Frontal cortex (tissue), 4 donors: ENCODE measurements around the gene OR2T4. TPM values are rescaled to one million over a fixed set of nuclear protein-coding genes. Genes with fewer than 3 reads are reported as not detected.
A peak's percentile ranks its signal among the peaks of the same experiment; 100 is the strongest.

Experiments used
- DNase-seq, 2 donors: peaks; one replicate each; pipeline ENCODE4 v3.0.0; 2012; ENCODE audit warnings: low spot score in 2 of 2
- FAIRE-seq: peaks from 2 replicates; lab custom pipeline; 2012; peaks lifted over from hg19 to GRCh38; lab: Jason Lieb, UNC
- total RNA-seq: library from RNA; depleted of rRNA; stranded (reverse); fragments of >200 nt; gene quantifications from one replicate; pipeline ENCODE4 v1.2.3, GENCODE V29; 2014
- donor health status: control.
- donor health status: control.
- donor health status: control.

The OR2T4 gene, protein sequence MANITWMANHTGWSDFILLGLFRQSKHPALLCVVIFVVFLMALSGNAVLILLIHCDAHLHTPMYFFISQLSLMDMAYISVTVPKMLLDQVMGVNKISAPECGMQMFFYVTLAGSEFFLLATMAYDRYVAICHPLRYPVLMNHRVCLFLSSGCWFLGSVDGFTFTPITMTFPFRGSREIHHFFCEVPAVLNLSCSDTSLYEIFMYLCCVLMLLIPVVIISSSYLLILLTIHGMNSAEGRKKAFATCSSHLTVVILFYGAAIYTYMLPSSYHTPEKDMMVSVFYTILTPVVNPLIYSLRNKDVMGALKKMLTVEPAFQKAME
- total RNA-seq: not detected

DNA sequence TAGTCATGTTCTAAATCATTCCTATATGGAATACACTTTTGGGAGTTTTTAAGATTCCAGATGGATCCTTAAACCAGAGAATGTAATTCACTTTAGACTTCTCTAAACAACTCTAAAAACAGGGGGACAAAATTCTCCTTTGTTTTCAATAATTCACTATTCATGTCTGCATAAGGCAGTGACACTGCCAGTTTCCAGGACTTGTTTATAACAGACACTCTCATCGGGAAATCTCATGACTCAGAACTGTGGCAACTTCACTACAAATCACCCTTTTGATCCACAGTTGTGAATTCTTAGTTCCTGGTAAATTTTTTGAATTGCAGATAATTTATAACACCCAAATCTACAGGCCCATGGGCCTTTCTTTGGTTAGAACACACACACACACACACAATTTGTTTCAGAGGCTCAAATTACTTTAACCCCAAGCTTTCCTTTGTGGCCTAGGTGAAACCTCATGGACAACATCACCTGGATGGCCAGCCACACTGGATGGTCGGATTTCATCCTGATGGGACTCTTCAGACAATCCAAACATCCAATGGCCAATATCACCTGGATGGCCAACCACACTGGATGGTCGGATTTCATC lies at the start of gene OR2T4:
TSS of gene OR2T4 (plus strand) at position 545 of the 595 bp plus-strand sequence. CDS start at position 545, 0 bp downstream.
- DNase-seq (no peak), FAIRE-seq (peak; percentile 81)

DNA sequence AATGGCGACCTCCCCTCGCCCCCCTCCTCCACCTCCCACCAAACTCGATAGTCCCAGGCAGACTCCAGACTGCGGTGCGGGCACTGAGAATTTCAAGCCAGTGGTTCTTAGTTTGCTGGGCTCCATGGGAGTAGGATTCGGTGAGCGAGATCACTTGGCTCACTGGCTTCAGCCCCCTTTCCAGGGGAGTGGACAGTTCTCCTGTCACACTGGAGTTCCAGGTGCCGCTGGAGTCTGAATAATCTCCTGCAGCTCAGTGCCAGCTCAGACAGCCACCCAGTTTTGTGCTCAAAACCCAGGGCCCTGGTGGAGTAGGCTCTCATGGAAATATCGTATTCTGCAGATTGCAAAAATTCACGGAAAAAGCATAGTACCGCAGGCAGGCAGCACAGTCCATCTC lies 44.7 kb upstream of the OR2T4 start:
- FAIRE-seq (no peak), DNase-seq (no peak)

DNA sequence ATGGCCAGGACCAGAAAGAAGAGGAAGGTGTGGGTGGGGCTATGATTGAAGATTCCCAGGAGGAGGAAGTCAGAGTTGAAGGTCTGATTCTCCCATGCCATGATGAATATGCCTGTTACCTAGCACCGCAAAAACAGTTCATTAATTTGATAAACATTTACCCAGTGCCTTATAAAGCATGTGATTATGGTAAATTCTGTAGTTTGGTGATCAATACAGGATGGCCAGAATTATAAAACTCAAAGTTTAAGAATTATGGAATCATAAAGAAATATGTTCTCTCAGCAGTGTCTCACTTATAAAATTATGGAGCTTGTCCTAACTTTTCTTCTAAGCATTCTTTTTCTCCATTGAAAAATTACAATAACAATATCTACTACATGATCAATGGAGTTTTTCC lies 37.0 kb upstream of the OR2T4 start, which contains the start of gene OR2M7:
TSS of gene OR2M7 (minus strand) at position 101 of the 400 bp plus-strand sequence. CDS start at position 101, 0 bp downstream.
- DNase-seq: no peak
- no peak for FAIRE-seq

DNA sequence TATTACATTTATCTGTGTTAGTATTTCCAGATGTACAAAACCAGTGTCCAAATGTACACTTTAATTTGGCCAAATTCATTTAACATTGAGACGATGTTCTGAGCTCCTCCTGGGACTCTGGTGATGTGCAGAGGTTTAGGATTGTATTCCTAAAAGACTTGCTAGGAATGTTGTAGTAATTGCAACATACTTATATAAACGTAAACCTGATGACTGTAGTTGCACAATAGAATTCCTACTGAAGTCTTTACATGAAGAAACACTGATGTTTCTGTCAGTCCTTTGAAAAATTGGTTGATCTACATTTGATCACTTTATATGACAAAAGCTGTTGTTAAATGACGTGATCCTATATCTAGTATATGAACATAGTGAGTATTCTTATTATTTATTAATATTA lies 18.0 kb upstream of the OR2T4 start:
- no peak for DNase-seq
- no peak for FAIRE-seq

DNA sequence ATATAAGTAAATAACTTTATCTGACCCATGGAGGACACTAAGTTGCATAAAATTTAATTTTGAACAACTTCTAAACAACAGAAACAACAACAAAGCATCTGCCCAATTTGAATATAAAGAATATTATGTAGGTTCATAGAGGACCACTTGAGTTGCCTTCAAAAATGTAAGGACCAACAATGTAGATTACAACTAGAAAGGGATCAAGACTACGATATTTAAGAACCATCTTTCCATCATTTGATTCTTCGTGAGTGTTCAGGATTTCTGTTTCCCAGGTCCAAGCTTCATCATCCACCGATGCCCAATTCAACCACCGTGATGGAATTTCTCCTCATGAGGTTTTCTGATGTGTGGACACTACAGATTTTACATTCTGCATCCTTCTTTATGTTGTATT lies 13.0 kb upstream of the OR2T4 start, which contains the start of gene OR14C36:
TSS of gene OR14C36 (plus strand) at position 301 of the 400 bp plus-strand sequence. CDS start at position 301, 0 bp downstream.
- FAIRE-seq (no peak), DNase-seq (no peak)

DNA sequence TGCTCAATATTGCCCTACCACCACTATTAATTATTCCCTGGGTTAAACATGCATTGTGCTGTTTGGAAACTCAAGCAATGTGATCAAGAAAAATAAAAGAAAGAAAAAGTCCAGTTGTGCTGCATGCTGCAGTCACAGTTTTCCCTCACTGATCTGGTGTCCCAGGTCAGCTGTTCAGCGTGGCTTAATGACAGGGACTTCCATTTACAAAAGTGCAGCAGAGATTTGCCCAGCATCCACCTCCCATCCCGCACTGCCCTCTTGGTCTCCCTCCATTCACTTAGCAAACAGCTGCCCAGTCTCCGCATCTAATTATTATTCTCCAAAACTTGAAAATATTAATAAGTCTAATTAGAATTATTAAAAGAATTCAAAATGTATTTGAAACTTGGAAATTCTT lies 2.0 kb upstream of the OR2T4 start:
- DNase-seq (no peak), FAIRE-seq (no peak)

DNA sequence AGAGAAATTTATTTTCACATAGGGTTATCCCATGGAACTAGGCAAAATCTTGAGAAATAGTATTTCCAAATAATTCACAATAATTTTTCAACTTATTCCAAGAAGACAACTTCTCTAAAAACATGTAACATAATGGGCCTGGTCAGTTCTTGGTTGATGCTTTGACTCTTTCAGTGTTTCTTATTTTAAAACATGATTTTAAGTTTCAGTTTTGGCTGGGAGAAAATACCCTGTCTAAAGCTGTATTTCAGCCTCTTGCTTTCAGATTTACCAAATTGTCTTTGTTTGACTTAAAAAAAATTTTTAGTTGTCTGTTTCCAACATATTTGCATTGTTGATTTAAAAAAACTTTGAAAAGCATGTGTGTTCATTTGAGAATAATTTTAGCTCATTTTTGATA lies 5.1 kb downstream of the OR2T4 start:
- no peak for DNase-seq
- no peak for FAIRE-seq

DNA sequence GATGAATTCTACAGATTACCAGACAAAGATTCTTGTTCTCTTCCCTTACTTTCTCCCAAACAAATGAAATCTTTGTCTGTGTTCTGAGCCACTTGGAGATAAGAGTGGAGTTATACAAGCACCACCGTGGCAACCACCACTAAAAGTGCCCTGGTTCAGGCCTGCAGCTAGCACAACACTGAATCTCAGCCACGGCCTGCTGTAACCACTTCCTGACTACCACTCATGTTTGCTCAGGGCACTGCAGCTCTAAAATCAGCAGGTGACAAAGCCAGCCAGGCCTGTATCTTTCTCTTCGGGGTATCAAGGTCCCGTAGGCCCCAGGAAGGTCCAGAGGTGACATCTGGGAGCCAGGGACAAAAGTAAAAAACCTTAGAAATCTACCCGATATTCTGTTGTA lies 10.9 kb downstream of the OR2T4 start:
- DNase-seq (no peak), FAIRE-seq (no peak)

DNA sequence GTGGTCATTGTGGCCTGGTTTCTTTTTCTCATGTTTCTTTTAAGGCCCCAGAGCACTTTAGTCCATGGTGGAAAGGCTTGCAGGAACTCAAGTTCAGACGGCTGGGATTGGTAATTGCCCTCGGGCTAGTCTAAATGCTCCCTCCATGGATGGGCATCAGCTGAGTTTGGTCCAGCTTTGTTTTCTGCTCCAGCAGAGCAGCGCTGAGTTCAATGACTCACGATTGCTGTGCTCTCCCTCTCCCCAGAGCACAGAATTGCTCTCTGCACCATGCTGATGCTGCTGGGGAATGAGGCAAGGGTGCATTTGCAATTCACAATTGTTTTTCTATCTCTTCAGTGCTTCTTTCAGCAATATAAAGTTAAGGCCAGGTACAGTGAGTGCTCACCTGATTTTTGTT lies 12.3 kb downstream of the OR2T4 start:
- DNase-seq (no peak), FAIRE-seq (no peak)

DNA sequence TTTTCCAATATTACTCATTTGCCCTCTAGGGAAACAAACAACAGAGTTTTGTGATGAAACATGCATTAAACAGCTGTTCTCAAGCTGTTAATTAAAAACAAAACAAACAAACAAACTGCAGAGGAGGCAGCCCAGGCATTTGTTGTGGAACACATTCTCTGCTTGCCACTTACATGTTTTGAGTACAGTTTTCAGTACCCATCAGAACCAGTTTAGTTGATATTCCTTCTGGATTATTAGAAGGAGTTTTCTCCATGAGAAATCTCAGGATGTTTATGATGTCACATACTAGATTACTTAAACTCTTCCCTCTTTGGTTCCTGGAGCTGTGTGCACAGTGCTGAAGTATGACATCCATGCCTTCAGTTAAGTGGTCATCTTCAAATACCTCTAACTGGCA lies 14.0 kb downstream of the OR2T4 start, which contains the start of gene OR2T6:
TSS of gene OR2T6 (plus strand) at position 301 of the 400 bp plus-strand sequence. CDS start 11,863 bp downstream, outside the sequence.
- FAIRE-seq (no peak), DNase-seq (no peak)

DNA sequence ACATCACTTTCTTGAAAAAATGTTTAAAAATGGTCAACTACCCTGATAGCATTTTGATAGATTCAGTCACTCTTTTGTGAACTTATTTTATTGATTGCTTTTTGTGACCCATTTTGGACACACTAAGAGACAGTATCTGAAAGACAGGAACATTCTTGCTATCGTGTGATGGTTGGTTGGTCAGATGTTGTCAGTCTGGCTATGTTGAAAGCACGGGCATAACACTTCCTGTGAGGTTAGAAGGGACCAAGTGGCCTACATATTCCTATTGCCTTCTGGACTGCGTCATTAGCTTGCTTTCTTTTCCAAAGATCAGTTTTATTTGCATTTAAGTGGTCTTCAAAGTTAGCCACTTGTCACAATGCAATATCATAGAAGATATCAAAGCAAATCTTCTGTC lies 15.5 kb downstream of the OR2T4 start:
- no peak for DNase-seq
- FAIRE-seq: no peak

DNA sequence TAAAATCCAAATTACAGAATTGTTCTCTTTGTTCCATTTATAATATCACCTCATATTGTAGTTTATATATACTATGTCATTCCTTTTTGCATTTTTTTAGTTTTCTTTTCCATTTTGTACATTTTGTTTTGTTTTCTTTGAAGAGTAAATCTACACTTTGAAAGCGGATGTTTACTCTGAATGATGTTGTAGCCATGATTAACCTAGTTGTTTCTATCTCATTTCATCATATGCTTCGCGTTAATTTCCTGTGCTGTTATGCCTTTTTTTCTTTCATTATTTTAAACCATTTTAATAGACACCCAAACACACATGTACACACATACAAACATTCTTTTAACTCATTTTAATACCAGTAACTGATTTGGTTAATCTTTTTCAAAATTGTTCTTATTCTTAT lies 19.4 kb downstream of the OR2T4 start:
- FAIRE-seq (no peak), DNase-seq (no peak)

DNA sequence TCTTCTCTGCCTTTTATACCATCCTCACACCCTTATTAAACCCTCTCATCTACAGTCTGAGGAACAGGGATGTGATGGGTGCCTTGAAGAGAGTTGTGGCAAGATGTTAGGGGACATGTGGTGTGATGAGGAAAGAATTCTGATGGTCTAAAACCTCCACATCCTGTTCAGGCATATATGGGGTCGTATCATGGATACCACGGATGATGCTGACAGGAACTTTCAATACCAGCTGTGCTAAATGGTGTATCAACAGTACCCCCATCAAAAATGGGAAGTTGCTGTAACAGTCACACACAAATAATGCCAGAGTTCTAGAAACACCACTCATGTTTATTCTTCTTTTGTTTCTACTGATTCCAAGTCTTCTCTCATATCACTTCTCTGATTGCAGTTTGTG lies 27.0 kb downstream of the OR2T4 start:
- FAIRE-seq: no peak
- DNase-seq: no peak

DNA sequence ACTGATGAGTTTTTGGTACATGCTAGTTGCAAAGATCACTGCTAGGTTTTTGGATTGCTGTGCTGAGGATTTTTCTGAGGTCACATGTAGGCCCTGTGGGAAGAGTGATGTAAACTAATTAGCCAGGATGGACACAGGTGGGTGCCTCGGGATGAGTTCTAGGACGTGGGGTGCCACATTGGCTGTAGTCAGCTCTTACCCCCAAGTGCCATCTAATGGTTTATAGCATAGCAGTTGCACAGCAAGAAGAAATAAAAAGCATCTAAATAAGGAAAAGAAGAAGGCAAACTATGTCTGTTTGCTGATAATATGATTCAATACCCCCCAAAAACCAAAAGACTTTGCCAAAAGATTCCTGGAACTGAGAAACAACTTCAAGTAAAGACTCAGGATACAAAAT lies 31.6 kb downstream of the OR2T4 start:
- no peak for DNase-seq
- FAIRE-seq: no peak

DNA sequence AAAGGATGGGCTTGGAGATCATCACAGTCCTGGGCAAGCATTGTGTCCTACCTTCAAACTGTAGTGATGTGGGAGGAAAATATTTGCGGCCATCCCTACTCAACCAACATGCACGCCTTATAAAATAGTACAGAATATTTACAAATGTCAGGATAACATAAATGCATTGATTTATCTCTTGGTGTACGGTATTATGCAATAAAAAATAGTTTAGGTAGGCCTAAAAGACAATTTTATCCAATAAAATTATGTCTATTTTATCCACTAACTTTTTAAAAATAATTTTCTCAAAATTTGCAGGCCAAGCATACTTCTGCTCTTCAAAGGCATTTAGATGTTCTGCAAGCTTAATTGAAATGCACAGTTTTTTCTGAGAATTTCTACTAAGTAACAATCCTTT lies 41.3 kb downstream of the OR2T4 start, which contains the start of gene OR2T1:
TSS of gene OR2T1 (plus strand) at position 301 of the 400 bp plus-strand sequence. CDS start 3,100 bp downstream, outside the sequence.
- DNase-seq (no peak), FAIRE-seq (no peak)

DNA sequence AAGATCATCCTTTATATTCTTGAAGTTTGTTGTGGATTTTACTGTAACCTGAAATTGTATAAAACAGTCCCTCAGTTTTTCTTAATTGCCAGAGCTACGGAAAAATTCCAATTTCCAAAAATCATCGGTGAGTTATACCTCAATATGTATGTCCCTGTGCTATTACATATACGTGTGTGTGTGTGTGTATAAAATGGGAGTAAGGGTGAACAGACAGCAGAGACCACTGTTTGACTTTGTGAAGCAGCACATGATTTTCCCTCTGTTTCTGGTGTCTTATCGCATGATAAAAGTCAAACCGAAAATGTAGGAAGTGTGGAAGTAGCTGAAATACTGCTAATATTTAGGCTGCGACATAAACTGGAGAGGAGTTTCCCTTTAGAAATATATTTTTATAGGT lies 42.6 kb downstream of the OR2T4 start:
- FAIRE-seq (no peak), DNase-seq (no peak)

DNA sequence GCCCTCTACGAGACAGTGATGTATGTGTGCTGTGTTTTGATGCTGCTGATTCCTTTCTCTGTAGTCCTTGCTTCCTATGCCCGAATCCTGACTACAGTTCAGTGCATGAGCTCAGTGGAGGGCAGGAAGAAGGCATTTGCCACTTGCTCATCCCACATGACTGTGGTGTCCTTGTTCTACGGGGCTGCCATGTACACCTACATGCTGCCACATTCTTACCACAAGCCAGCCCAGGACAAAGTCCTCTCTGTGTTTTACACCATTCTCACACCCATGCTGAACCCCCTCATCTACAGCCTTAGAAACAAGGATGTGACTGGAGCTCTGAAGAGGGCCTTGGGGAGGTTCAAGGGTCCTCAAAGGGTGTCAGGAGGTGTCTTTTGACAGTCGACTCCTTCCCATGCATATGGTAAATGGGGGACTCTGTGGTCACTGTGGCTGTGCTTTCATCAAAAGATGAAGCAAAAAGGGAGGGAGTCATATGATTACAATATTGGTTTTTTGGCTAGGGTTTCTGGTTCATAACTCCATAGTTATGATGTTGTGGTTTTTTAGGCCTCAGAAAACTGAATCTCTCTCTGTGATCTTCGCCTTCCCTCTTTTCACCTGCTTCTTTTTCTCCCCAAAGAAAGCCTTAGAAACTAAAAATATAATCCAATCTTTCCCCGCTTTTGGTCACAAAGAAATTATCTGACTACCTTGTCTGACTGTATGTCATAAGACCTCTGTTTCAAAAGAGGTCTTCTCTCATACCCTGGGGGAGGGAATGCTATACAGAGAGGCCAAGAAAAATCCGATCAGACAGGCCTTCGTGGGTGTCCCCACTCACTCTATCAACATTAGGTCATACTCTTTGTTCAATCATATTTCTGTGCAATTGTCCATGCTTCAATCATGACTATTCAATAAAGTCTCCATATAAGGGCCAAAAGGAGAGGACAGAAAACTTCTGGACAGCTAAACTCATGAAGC lies 45.5 kb downstream of the OR2T4 start:
- no peak for FAIRE-seq
- no peak for DNase-seq
